IMR-90 (cell line): ENCODE data around the gene FAM78A. TPM values are rescaled to one million over a fixed set of nuclear protein-coding genes. Genes with fewer than 3 reads are reported as not detected.

Source experiments
- ATAC-seq: fragments of 200-7000 bp; cut with Tn5 transposase; 2 replicates; pipeline ENCODE4 v1.9.1; 2020; ENCODE audit warnings: low read depth, mild to moderate bottlenecking, moderate library complexity
- BruUV-seq: library from RNA; stranded (reverse); fragments of 400-500 nt; replicated peaks from 2 replicates; lab custom pipeline; 2021; lab: Mats Ljungman, UMichigan
- CTCF ChIA-PET: fragments of 300-600 bp; formaldehyde crosslinking; extraction: SDS; loops from one replicate; lab custom pipeline; 2021; ENCODE audit warnings: antibody characterized with exemption; lab: Yijun Ruan, JAX
- POLR2A ChIA-PET: fragments of 300-600 bp; sonication (Branson Sonifier 250); formaldehyde crosslinking; loops from one replicate; lab custom pipeline; 2022; ENCODE audit warnings: antibody characterized with exemption; ENCODE audit not compliant: unreplicated experiment; lab: Charles Lee
- DNase-seq: peaks from one replicate; pipeline ENCODE4 v3.0.0; 2013
- H2AFZ ChIP-seq: replicated peaks from 2 replicates; pipeline ENCODE3; 2013; ENCODE audit warnings: low read length, mild to moderate bottlenecking; ENCODE audit not compliant: poor library complexity
- H2AK5ac ChIP-seq: 2 replicates; pipeline ENCODE4 v1.6.1; 2013; ENCODE audit warnings: low read depth, low read length, inconsistent platforms
- H2AK9ac ChIP-seq: replicated peaks from 2 replicates; pipeline ENCODE3; 2013; ENCODE audit warnings: mild to moderate bottlenecking, low read depth, low read length, moderate library complexity; ENCODE audit not compliant: poor library complexity
- H2BK120ac ChIP-seq: 2 replicates; pipeline ENCODE4 v1.6.1; 2013; ENCODE audit warnings: low read depth, low read length, inconsistent platforms
- H2BK15ac ChIP-seq: 3 replicates; pipeline ENCODE4 v1.6.1; 2013; ENCODE audit warnings: low read depth, low read length, inconsistent platforms
- H2BK20ac ChIP-seq: 2 replicates; pipeline ENCODE4 v1.6.1; 2013; ENCODE audit warnings: low read depth, mild to moderate bottlenecking, inconsistent platforms, low read length, moderate library complexity
- H2BK5ac ChIP-seq: 2 replicates; pipeline ENCODE4 v1.6.1; 2013; ENCODE audit warnings: mild to moderate bottlenecking, low read depth, low read length, inconsistent platforms; ENCODE audit not compliant: poor library complexity, severe bottlenecking
- H3K14ac ChIP-seq: replicated peaks from 2 replicates; pipeline ENCODE4 v1.6.1; 2013; ENCODE audit warnings: low read depth, low read length, inconsistent platforms
- H3K18ac ChIP-seq: 2 replicates; pipeline ENCODE4 v1.6.1; 2013; ENCODE audit warnings: low read depth, low read length, control low read depth
- H3K23ac ChIP-seq: 2 replicates; pipeline ENCODE4 v1.6.1; 2013; ENCODE audit warnings: low read depth, low read length, inconsistent platforms
- H3K27ac ChIP-seq: 2 replicates; pipeline ENCODE4 v1.5.1; 2013; ENCODE audit warnings: mild to moderate bottlenecking, control low read depth, low read length; ENCODE audit not compliant: insufficient read depth
- H3K27me3 ChIP-seq: 2 replicates; pipeline ENCODE4 v1.6.1; 2013; ENCODE audit warnings: low read length; ENCODE audit not compliant: control insufficient read depth, insufficient read depth
- H3K36me3 ChIP-seq: 2 replicates; pipeline ENCODE4 v1.6.1; 2013; ENCODE audit warnings: low read length, mixed read lengths; ENCODE audit not compliant: control insufficient read depth, insufficient read depth
- H3K4ac ChIP-seq: 2 replicates; pipeline ENCODE4 v1.6.1; 2013; ENCODE audit warnings: low read depth, low read length, inconsistent platforms
- H3K4me1 ChIP-seq: 2 replicates; pipeline ENCODE4 v1.6.1; 2013; ENCODE audit warnings: low read length, mixed read lengths; ENCODE audit not compliant: control insufficient read depth, insufficient read depth
- H3K4me2 ChIP-seq: 2 replicates; pipeline ENCODE4 v1.6.1; 2013; ENCODE audit warnings: low read depth, mild to moderate bottlenecking, control low read depth, low read length, moderate library complexity
- H3K4me3 ChIP-seq: 2 replicates; pipeline ENCODE4 v1.5.1; 2013; ENCODE audit warnings: low read depth, mild to moderate bottlenecking, control low read depth, low read length, moderate library complexity; ENCODE audit not compliant: insufficient read depth
- H3K56ac ChIP-seq: 2 replicates; pipeline ENCODE4 v1.6.1; 2013; ENCODE audit warnings: low read length, inconsistent platforms; ENCODE audit not compliant: insufficient read depth; ENCODE audit errors: extremely low read depth
- H3K79me1 ChIP-seq, 2 experiments: 2 replicates each; pipeline ENCODE4 v1.6.1; 2013; ENCODE audit warnings: low read length in 2 of 2, inconsistent platforms in 1 of 2, low read depth in 1 of 2
- H3K9ac ChIP-seq: 2 replicates; pipeline ENCODE4 v1.6.1; 2013; ENCODE audit warnings: low read depth, low read length, control low read depth
- H3K9me1 ChIP-seq: 2 replicates; pipeline ENCODE4 v1.6.1; 2013; ENCODE audit warnings: low read length, inconsistent platforms; ENCODE audit not compliant: insufficient read depth
- H3K9me3 ChIP-seq: 2 replicates; pipeline ENCODE4 v1.6.1; 2013; ENCODE audit warnings: low read length; ENCODE audit not compliant: control insufficient read depth, insufficient read depth
- H4K20me1 ChIP-seq: 2 replicates; pipeline ENCODE4 v1.6.1; 2013; ENCODE audit warnings: low read length, inconsistent platforms; ENCODE audit not compliant: insufficient read depth
- H4K5ac ChIP-seq: 2 replicates; pipeline ENCODE4 v1.6.1; 2013; ENCODE audit warnings: mild to moderate bottlenecking, low read depth, low read length, control low read depth
- H4K8ac ChIP-seq, 2 experiments: 2 replicates each; pipeline ENCODE4 v1.6.1; 2013; ENCODE audit warnings: low read depth in 2 of 2, low read length in 2 of 2, control low read depth in 1 of 2, inconsistent platforms in 1 of 2
- H4K91ac ChIP-seq: 2 replicates; pipeline ENCODE4 v1.6.1; 2013; ENCODE audit warnings: low read depth, low read length, inconsistent platforms; ENCODE audit not compliant: insufficient read depth
- CEBPB ChIP-seq: IDR thresholded peaks from 2 replicates; pipeline ENCODE4 v1.6.1; 2012; ENCODE audit warnings: low read depth, low read length, improper control_type of control experiment
- CHD1 ChIP-seq: IDR thresholded peaks from 2 replicates; pipeline ENCODE4 v1.6.1; 2012; ENCODE audit warnings: low read depth, low read length, improper control_type of control experiment
- ELK1 ChIP-seq: fragments of 150-350 bp; IDR thresholded peaks from 2 replicates; pipeline ENCODE4 v1.6.1; 2016; ENCODE audit warnings: low read depth, mild to moderate bottlenecking, low read length, moderate library complexity, borderline replicate concordance
- FOS ChIP-seq: fragments of 150-350 bp; IDR thresholded peaks from 2 replicates; pipeline ENCODE4 v1.6.1; 2016; ENCODE audit warnings: low read depth, low read length
- MAFK ChIP-seq: IDR thresholded peaks from 2 replicates; pipeline ENCODE4 v1.6.1; 2012; ENCODE audit warnings: low read depth, low read length, improper control_type of control experiment
- POLR2A ChIP-seq: IDR thresholded peaks from 2 replicates; pipeline ENCODE4 v1.6.1; 2012; ENCODE audit warnings: mild to moderate bottlenecking, low read depth, low read length
- RCOR1 ChIP-seq: IDR thresholded peaks from 2 replicates; pipeline ENCODE4 v1.6.1; 2012; ENCODE audit warnings: mild to moderate bottlenecking, low read length, improper control_type of control experiment; ENCODE audit not compliant: insufficient replicate concordance
- RFX5 ChIP-seq: IDR thresholded peaks from 2 replicates; pipeline ENCODE4 v1.8.0; 2012; ENCODE audit warnings: low read depth, mild to moderate bottlenecking, low read length, moderate library complexity
- SMC3 ChIP-seq: fragments of 150-350 bp; IDR thresholded peaks from 2 replicates; pipeline ENCODE4 v1.6.1; 2016; ENCODE audit warnings: low read depth, mild to moderate bottlenecking, antibody characterized with exemption, low read length, moderate library complexity
- WGBS, 2 experiments: methylation state at CpG; one replicate each; pipeline versions ENCODE4 v1.1.5 to v1.1.7; 2013; ENCODE audit warnings: missing lambda C conversion rate in 2 of 2; ENCODE audit not compliant: insufficient read length in 1 of 2; ENCODE audit errors: extremely low coverage in 2 of 2; 5-methylcytosine and 5-hydroxymethylcytosine counted together
- dilution Hi-C: fragments of 300-500 bp; cut with HindIII; formaldehyde crosslinking; loops from one replicate; pipeline ENCODE4 v1.14.3; 2018; ENCODE audit warnings: low sequenced_read_pairs; ENCODE audit not compliant: unreplicated experiment
- in situ Hi-C: fragments of 300-500 bp; cut with MboI; formaldehyde crosslinking; loops from 3 replicates; pipeline ENCODE4 v1.14.3; 2019; ENCODE audit warnings: low sequenced_read_pairs, inconsistent platforms, mixed read lengths
- intact Hi-C: fragments of 100-400 bp; cut with micrococcal nuclease; formaldehyde crosslinking; loops from 2 replicates; pipeline ENCODE4 v1.10.0; 2022
- polyA plus RNA-seq, 3 experiments: library from polyadenylated mRNA; depleted of rRNA; stranded (reverse); fragments of >200 nt; gene quantifications; 2 replicates each; pipeline ENCODE4 v1.2.3, GENCODE V29; 2012; ENCODE audit warnings: low replicate concordance in 1 of 3
- total RNA-seq: library from RNA; depleted of rRNA; stranded (reverse); fragments of >200 nt; gene quantifications from 2 replicates; pipeline ENCODE4 v1.2.3, GENCODE V29; 2012

Gene FAM78A
- total and polyA plus RNA-seq, 2 of the 4 experiments (the other 2 are of a cell fraction), result 0.18 to 0.27 TPM

- H2AK5ac ChIP-seq, result no peak overlapping the region
- no peak overlapping the region for H2BK120ac ChIP-seq
- H2BK20ac ChIP-seq, result no peak overlapping the region
- no peaks in the 10 kb centered on the region for H3K4me1 ChIP-seq
- H3K79me1 ChIP-seq, result no peaks in the 10 kb centered on the region
- in situ Hi-C loops (no loop called here), dilution Hi-C loops (no loop called here), intact Hi-C loops (no loop called here)
- no peak overlapping the region for H3K4me3 ChIP-seq
- H3K36me3 ChIP-seq, result no peaks in the 10 kb centered on the region
- H3K14ac ChIP-seq, result no peak overlapping the region
- no peaks in the 10 kb centered on the region for H4K20me1 ChIP-seq
- no peaks in the 10 kb centered on the region for H3K9me3 ChIP-seq
- no peak overlapping the region for H2AK9ac ChIP-seq
- H3K9me1 ChIP-seq, result peaks cover under 1% of the 10 kb centered on the region; the same call in 1 of the 2 replicates
- no peak for DNase-seq
- H3K18ac ChIP-seq, result no peak overlapping the region
- no peak overlapping the region for H3K27ac ChIP-seq
- no peak for ATAC-seq
- H3K27me3 ChIP-seq, result peaks cover 26% of the 10 kb centered on the region
- no peak overlapping the region for H3K56ac ChIP-seq
- CTCF ChIA-PET, result no interaction called here
- no peak overlapping the region for H2BK15ac ChIP-seq
- no peak overlapping the region for H2AFZ ChIP-seq
- no peak overlapping the region for H3K4ac ChIP-seq
- POLR2A ChIA-PET, result no interaction called here
- BruUV-seq, result no TSS peak
- H3K4me2 ChIP-seq, result no peak overlapping the region
- H2BK5ac ChIP-seq, result no peak overlapping the region
- no peak overlapping the region for H4K5ac ChIP-seq
- no peak overlapping the region for H3K9ac ChIP-seq
- H4K91ac ChIP-seq, result no peak overlapping the region
- TF ChIP-seq FOS (no peak), CHD1 (no peak), RCOR1 (no peak), ELK1 (no peak), SMC3 (no peak), CEBPB (no peak), MAFK (no peak), POLR2A (no peak), RFX5 (no peak)
- no peak overlapping the region for H3K23ac ChIP-seq
- 0% methylated on average over 1 of the region's 6 CpGs; no CpG with 5 or more reads in 1 of the 2 experiments for WGBS, 2 experiments
- H4K8ac ChIP-seq, result no peak overlapping the region
These were observed 11.0 kb upstream of the FAM78A start for GRCh38 chr9:131287359-131287758.
